ENCODE data around the gene MYO5A. TPM values are rescaled to one million over a fixed set of nuclear protein-coding genes. Genes with fewer than 3 reads are reported as not detected.

The MYO5A gene
- total and polyA plus RNA-seq, 2 donors (not counting 1 experiment from before 2014, with no cell fraction given), result 12.2 to 44.4 TPM

DNA sequence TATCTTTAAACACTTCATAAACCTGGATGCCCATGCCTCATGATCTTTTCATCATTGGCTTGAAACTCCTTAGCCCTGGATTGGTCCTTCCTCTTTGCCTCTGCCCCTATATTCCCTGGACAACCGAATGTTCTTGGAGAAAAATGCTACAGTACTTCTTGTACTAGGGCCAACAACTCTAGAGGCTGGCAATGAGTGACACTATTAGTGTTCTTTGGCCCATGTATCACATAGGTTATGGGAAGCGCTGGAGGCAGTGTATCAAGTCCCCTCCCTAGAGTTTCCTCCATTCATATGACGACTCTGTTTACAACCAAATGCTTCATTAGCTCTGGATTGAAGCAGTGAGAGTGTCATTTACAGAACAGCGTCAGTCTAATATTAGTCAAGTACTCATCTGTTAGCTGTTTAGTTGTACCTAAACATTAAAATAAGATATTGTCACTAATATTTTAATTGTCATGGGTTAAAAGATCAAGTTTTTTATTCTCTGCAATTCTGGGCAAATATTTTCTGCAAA, 166.6 kb downstream of the MYO5A start:
- 100% methylated on average over 1 of the region's 4 CpGs for whole genome bisulfite sequencing (ENCODE audit: insufficient coverage)
- no peak for DNase-seq
- no peaks in the 10 kb centered on the region for H3K4me1 Mint-ChIP-seq
- no peak overlapping the region for H2AFZ ChIP-seq (ENCODE audit: insufficient read depth, low read depth, low read length, poor library complexity, severe bottlenecking)
- ChIA-PET CTCF (interaction anchor here (1.3 kb wide), 1 partner anchor 104 kb away, joined by 4 read pairs; no protein-coding TSS in a partner anchor), POLR2A (no interaction called here)
- H3K27ac Mint-ChIP-seq, result no peak overlapping the region
- no peaks in the 10 kb centered on the region for H3K9me3 ChIP-seq (ENCODE audit: control extremely low read depth in 1 of 3, control insufficient read depth in 2 of 3, insufficient read depth in 1 of 3, low read length in 2 of 3)
- no peaks in the 10 kb centered on the region for H3K27me3 Mint-ChIP-seq
- H3K4me2 ChIP-seq (replicated peaks; ENCODE audit: low read depth, low read length, poor library complexity, severe bottlenecking), result no peak overlapping the region
- ATAC-seq (ENCODE audit: low read depth), result no peak
- no peaks in the 10 kb centered on the region for H3K79me2 ChIP-seq (ENCODE audit: control insufficient read depth, insufficient read depth, low read length)
- no peaks in the 10 kb centered on the region for H3K9me3 Mint-ChIP-seq (ENCODE audit: insufficient read depth)
- H3K36me3 ChIP-seq (replicated peaks in 1 of 2; ENCODE audit: control extremely low read depth in 1 of 2, control insufficient read depth in 1 of 2, extremely low read depth in 1 of 2, insufficient read depth in 2 of 2, low read length in 1 of 2), result peaks cover 2 to 61% of the 10 kb centered on the region in 2 experiments
- no peaks in the 10 kb centered on the region for H3K27me3 ChIP-seq (replicated peaks in 1 of 4; ENCODE audit: control extremely low read depth in 1 of 4, control insufficient read depth in 3 of 4, insufficient read depth in 4 of 4, low read length in 3 of 4)
- H3K4me3 Mint-ChIP-seq, result no peak overlapping the region
- no peaks in the 10 kb centered on the region for H3K4me1 ChIP-seq (ENCODE audit: control insufficient read depth in 2 of 2, insufficient read depth in 2 of 2, low read length in 2 of 2)
- intact Hi-C loops (cut with micrococcal nuclease), result no loop called here
- H3K9ac ChIP-seq (ENCODE audit: low read length), result no peak overlapping the region
- no peak overlapping the region for H3K27ac ChIP-seq (ENCODE audit: low read length in 2 of 2)
- no peak overlapping the region for H3K4me3 ChIP-seq (ENCODE audit: control extremely low read depth in 1 of 5, extremely low read depth in 1 of 5, insufficient read depth in 1 of 5, low read depth in 2 of 5, low read length in 4 of 5)
- no peaks in the 10 kb centered on the region for H4K20me1 ChIP-seq (ENCODE audit: control insufficient read depth, insufficient read depth, low read length, poor library complexity, severe bottlenecking)
- TF ChIP-seq, protein P1, sequence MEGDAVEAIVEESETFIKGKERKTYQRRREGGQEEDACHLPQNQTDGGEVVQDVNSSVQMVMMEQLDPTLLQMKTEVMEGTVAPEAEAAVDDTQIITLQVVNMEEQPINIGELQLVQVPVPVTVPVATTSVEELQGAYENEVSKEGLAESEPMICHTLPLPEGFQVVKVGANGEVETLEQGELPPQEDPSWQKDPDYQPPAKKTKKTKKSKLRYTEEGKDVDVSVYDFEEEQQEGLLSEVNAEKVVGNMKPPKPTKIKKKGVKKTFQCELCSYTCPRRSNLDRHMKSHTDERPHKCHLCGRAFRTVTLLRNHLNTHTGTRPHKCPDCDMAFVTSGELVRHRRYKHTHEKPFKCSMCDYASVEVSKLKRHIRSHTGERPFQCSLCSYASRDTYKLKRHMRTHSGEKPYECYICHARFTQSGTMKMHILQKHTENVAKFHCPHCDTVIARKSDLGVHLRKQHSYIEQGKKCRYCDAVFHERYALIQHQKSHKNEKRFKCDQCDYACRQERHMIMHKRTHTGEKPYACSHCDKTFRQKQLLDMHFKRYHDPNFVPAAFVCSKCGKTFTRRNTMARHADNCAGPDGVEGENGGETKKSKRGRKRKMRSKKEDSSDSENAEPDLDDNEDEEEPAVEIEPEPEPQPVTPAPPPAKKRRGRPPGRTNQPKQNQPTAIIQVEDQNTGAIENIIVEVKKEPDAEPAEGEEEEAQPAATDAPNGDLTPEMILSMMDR (IDR thresholded peaks at IDR 0.05), result no peak
- TF ChIP-seq EZH2 (IDR thresholded peaks at IDR 0.05; ENCODE audit: borderline replicate concordance, insufficient read depth, low read depth, low read length, poor library complexity, severe bottlenecking), result no peak

- H3K27me3 Mint-ChIP-seq, result no peaks in the 10 kb centered on the region
- H3K79me2 ChIP-seq (ENCODE audit: control insufficient read depth, insufficient read depth, low read length), result no peaks in the 10 kb centered on the region
- H3K4me1 Mint-ChIP-seq, result no peaks in the 10 kb centered on the region
- WGBS (ENCODE audit: insufficient coverage), result 85% methylated on average over 4 of the region's 4 CpGs
- H3K27ac Mint-ChIP-seq, result no peak overlapping the region
- no peak overlapping the region for H2AFZ ChIP-seq (ENCODE audit: insufficient read depth, low read depth, low read length, poor library complexity, severe bottlenecking)
- POLR2A ChIA-PET, result interaction anchor here (0.6 kb wide), 1 partner anchor 134 kb away, joined by 3 read pairs; no protein-coding TSS in a partner anchor
- peaks cover 2 to 56% of the 10 kb centered on the region in 2 experiments for H3K36me3 ChIP-seq (replicated peaks in 1 of 2; ENCODE audit: control extremely low read depth in 1 of 2, control insufficient read depth in 1 of 2, extremely low read depth in 1 of 2, insufficient read depth in 2 of 2, low read length in 1 of 2)
- H3K9ac ChIP-seq (ENCODE audit: low read length), result no peak overlapping the region
- H3K4me3 ChIP-seq (ENCODE audit: control extremely low read depth in 1 of 5, extremely low read depth in 1 of 5, insufficient read depth in 1 of 5, low read depth in 2 of 5, low read length in 4 of 5), result no peak overlapping the region
- H4K20me1 ChIP-seq (ENCODE audit: control insufficient read depth, insufficient read depth, low read length, poor library complexity, severe bottlenecking), result no peaks in the 10 kb centered on the region
- intact Hi-C loops (cut with micrococcal nuclease), result no loop called here
- no peak overlapping the region for H3K4me2 ChIP-seq (replicated peaks; ENCODE audit: low read depth, low read length, poor library complexity, severe bottlenecking)
- DNase-seq (no peak), ATAC-seq (ENCODE audit: low read depth) (no peak)
- H3K27me3 ChIP-seq (replicated peaks in 1 of 4; ENCODE audit: control extremely low read depth in 1 of 4, control insufficient read depth in 3 of 4, insufficient read depth in 4 of 4, low read length in 3 of 4), result no peaks in the 10 kb centered on the region
- no peaks in the 10 kb centered on the region for H3K9me3 Mint-ChIP-seq (ENCODE audit: insufficient read depth)
- no peak overlapping the region for H3K27ac ChIP-seq (ENCODE audit: low read length in 2 of 2)
- no peak for TF ChIP-seq EZH2 (IDR thresholded peaks at IDR 0.05; ENCODE audit: borderline replicate concordance, insufficient read depth, low read depth, low read length, poor library complexity, severe bottlenecking)
- TF ChIP-seq, protein P1 (IDR thresholded peaks at IDR 0.05), result no peak
- CTCF ChIA-PET, result no interaction called here
- no peak overlapping the region for H3K4me3 Mint-ChIP-seq
- no peaks in the 10 kb centered on the region for H3K4me1 ChIP-seq (ENCODE audit: control insufficient read depth in 2 of 2, insufficient read depth in 2 of 2, low read length in 2 of 2)
- H3K9me3 ChIP-seq (ENCODE audit: control extremely low read depth in 1 of 3, control insufficient read depth in 2 of 3, insufficient read depth in 1 of 3, low read length in 2 of 3), result no peaks in the 10 kb centered on the region
Observed at GRCh38 chr15:52361494-52361893, 167.2 kb downstream of the MYO5A start.

Measured in B cell (primary cell).